ENCODE results near the gene NUAK2.

The NUAK2 gene

GRCh38 chr1:205274041-205274691 is 47.4 kb downstream of the NUAK2 start:
- H3K14ac ChIP-seq (ENCODE audit: low read length in 2 of 2) = no peak overlapping the region
- H3K9ac ChIP-seq (ENCODE audit: low read length) = no peak overlapping the region
- peak overlapping the region; percentile 46 for H3K27ac ChIP-seq (ENCODE audit: low read length, poor library complexity, severe bottlenecking)
- H3K27me3 ChIP-seq (ENCODE audit: control insufficient read depth in 1 of 2, insufficient read depth in 1 of 2, low read length in 2 of 2) = peaks cover 0 to 3% of the 10 kb centered on the region in 2 experiments
- no peak overlapping the region for H3K23ac ChIP-seq (ENCODE audit: low read length in 2 of 2)
- H3K4me1 ChIP-seq (ENCODE audit: control insufficient read depth, insufficient read depth, low read depth, low read length) = peaks cover 37% of the 10 kb centered on the region
- H3K9me3 ChIP-seq (ENCODE audit: control insufficient read depth, low read length) = no peaks in the 10 kb centered on the region
- H3K4me2 ChIP-seq (ENCODE audit: low read length, poor library complexity, severe bottlenecking) = no peak overlapping the region
- H3K79me1 ChIP-seq (replicated peaks; ENCODE audit: low read length, poor library complexity, severe bottlenecking) = no peaks in the 10 kb centered on the region
- peak overlapping the region in 1 of 2 experiments; percentile 33 for H2BK12ac ChIP-seq (ENCODE audit: low read length in 2 of 2)
- no peak overlapping the region for H2AFZ ChIP-seq (ENCODE audit: low read depth, low read length)
- 79% methylated on average over 8 of the region's 8 CpGs for WGBS
- H3K18ac ChIP-seq (ENCODE audit: low read depth in 1 of 2, low read length in 2 of 2) = peak overlapping the region in 1 of 2 experiments; percentile 21
- H4K8ac ChIP-seq (ENCODE audit: low read length) = no peak overlapping the region
- H2AK5ac ChIP-seq (ENCODE audit: low read length, severe bottlenecking) = peak overlapping the region; percentile 16
- H2BK120ac ChIP-seq (ENCODE audit: low read depth, low read length) = no peak overlapping the region
- H3K36me3 ChIP-seq (ENCODE audit: control insufficient read depth in 1 of 2, insufficient read depth in 2 of 2, low read depth in 1 of 2, low read length in 2 of 2) = peaks cover 5 to 18% of the 10 kb centered on the region in 2 experiments
- DNase-seq = no peak
- no peak overlapping the region for H2BK15ac ChIP-seq (ENCODE audit: low read depth, poor library complexity, severe bottlenecking)
- no peak overlapping the region for H3K4ac ChIP-seq (ENCODE audit: low read depth in 1 of 2, low read length in 2 of 2)
- no peak overlapping the region for H2BK5ac ChIP-seq (ENCODE audit: low read depth, low read length, poor library complexity, severe bottlenecking)
- no peak overlapping the region for H4K91ac ChIP-seq (ENCODE audit: low read length)
- no peak overlapping the region for H3K4me3 ChIP-seq (ENCODE audit: insufficient read depth in 1 of 2, low read depth in 1 of 2, low read length in 2 of 2)

- no peak overlapping the region for H4K91ac ChIP-seq (ENCODE audit: low read length)
- peak overlapping the region; percentile 1 for H2AK5ac ChIP-seq (ENCODE audit: low read length, severe bottlenecking)
- no peak overlapping the region for H3K4me2 ChIP-seq (ENCODE audit: low read length, poor library complexity, severe bottlenecking)
- no peak overlapping the region for H3K23ac ChIP-seq (ENCODE audit: low read length in 2 of 2)
- no peak overlapping the region for H4K8ac ChIP-seq (ENCODE audit: low read length)
- H2BK5ac ChIP-seq (ENCODE audit: low read depth, low read length, poor library complexity, severe bottlenecking) = no peak overlapping the region
- H2BK15ac ChIP-seq (ENCODE audit: low read depth, poor library complexity, severe bottlenecking) = no peak overlapping the region
- H2AFZ ChIP-seq (ENCODE audit: low read depth, low read length) = no peak overlapping the region
- no peak overlapping the region for H3K18ac ChIP-seq (ENCODE audit: low read depth in 1 of 2, low read length in 2 of 2)
- H3K4me1 ChIP-seq (ENCODE audit: control insufficient read depth, insufficient read depth, low read depth, low read length) = peaks cover 37% of the 10 kb centered on the region
- peaks cover 0 to 3% of the 10 kb centered on the region in 2 experiments for H3K27me3 ChIP-seq (ENCODE audit: control insufficient read depth in 1 of 2, insufficient read depth in 1 of 2, low read length in 2 of 2)
- no peak overlapping the region for H3K4ac ChIP-seq (ENCODE audit: low read depth in 1 of 2, low read length in 2 of 2)
- H3K9ac ChIP-seq (ENCODE audit: low read length) = no peak overlapping the region
- no peak overlapping the region for H2BK120ac ChIP-seq (ENCODE audit: low read depth, low read length)
- H3K27ac ChIP-seq (ENCODE audit: low read length, poor library complexity, severe bottlenecking) = peak overlapping the region; percentile 46
- DNase-seq = peak; percentile 76
- no peak overlapping the region for H2BK12ac ChIP-seq (ENCODE audit: low read length in 2 of 2)
- no peak overlapping the region for H3K4me3 ChIP-seq (ENCODE audit: insufficient read depth in 1 of 2, low read depth in 1 of 2, low read length in 2 of 2)
- no peaks in the 10 kb centered on the region for H3K9me3 ChIP-seq (ENCODE audit: control insufficient read depth, low read length)
- whole genome bisulfite sequencing = 9% methylated on average over 7 of the region's 7 CpGs
- H3K14ac ChIP-seq (ENCODE audit: low read length in 2 of 2) = no peak overlapping the region
- peaks cover 5 to 23% of the 10 kb centered on the region in 2 experiments for H3K36me3 ChIP-seq (ENCODE audit: control insufficient read depth in 1 of 2, insufficient read depth in 2 of 2, low read depth in 1 of 2, low read length in 2 of 2)
- no peaks in the 10 kb centered on the region for H3K79me1 ChIP-seq (replicated peaks; ENCODE audit: low read length, poor library complexity, severe bottlenecking)
Measured at GRCh38 chr1:205273551-205273982, 48.0 kb downstream of the NUAK2 start.

- Histone ChIP-seq H3K79me1 (replicated peaks; ENCODE audit: low read length, poor library complexity, severe bottlenecking) (no peaks in the 10 kb centered on the region), H3K27ac (ENCODE audit: low read length, poor library complexity, severe bottlenecking) (no peak overlapping the region), H4K91ac (ENCODE audit: low read length) (no peak overlapping the region), H2BK120ac (ENCODE audit: low read depth, low read length) (no peak overlapping the region), H4K8ac (ENCODE audit: low read length) (no peak overlapping the region), H3K4me2 (ENCODE audit: low read length, poor library complexity, severe bottlenecking) (no peak overlapping the region), H3K4ac (ENCODE audit: low read depth in 1 of 2, low read length in 2 of 2) (no peak overlapping the region), H2BK12ac (ENCODE audit: low read length in 2 of 2) (no peak overlapping the region), H3K4me1 (ENCODE audit: control insufficient read depth, insufficient read depth, low read depth, low read length) (peaks cover 37% of the 10 kb centered on the region), H3K18ac (ENCODE audit: low read depth in 1 of 2, low read length in 2 of 2) (no peak overlapping the region), H3K14ac (ENCODE audit: low read length in 2 of 2) (no peak overlapping the region), H2BK5ac (ENCODE audit: low read depth, low read length, poor library complexity, severe bottlenecking) (no peak overlapping the region), H3K23ac (ENCODE audit: low read length in 2 of 2) (no peak overlapping the region), H3K9me3 (ENCODE audit: control insufficient read depth, low read length) (no peaks in the 10 kb centered on the region), H3K27me3 (ENCODE audit: control insufficient read depth in 1 of 2, insufficient read depth in 1 of 2, low read length in 2 of 2) (no peaks in the 10 kb centered on the region), H2AK5ac (ENCODE audit: low read length, severe bottlenecking) (no peak overlapping the region), H3K9ac (ENCODE audit: low read length) (no peak overlapping the region), H2BK15ac (ENCODE audit: low read depth, poor library complexity, severe bottlenecking) (no peak overlapping the region), H3K36me3 (ENCODE audit: control insufficient read depth in 1 of 2, insufficient read depth in 2 of 2, low read depth in 1 of 2, low read length in 2 of 2) (peaks cover 5 to 23% of the 10 kb centered on the region in 2 experiments), H2AFZ (ENCODE audit: low read depth, low read length) (no peak overlapping the region), H3K4me3 (ENCODE audit: insufficient read depth in 1 of 2, low read depth in 1 of 2, low read length in 2 of 2) (no peak overlapping the region)
- 78% methylated on average over 1 of the region's 3 CpGs for whole genome bisulfite sequencing
- DNase-seq = no peak
Measured at GRCh38 chr1:205272536-205272935, 49.0 kb downstream of the NUAK2 start.

- no peak overlapping the region for H2AK5ac ChIP-seq (ENCODE audit: low read length, severe bottlenecking)
- H3K9me3 ChIP-seq (ENCODE audit: control insufficient read depth, low read length) = no peaks in the 10 kb centered on the region
- H4K91ac ChIP-seq (ENCODE audit: low read length) = no peak overlapping the region
- 97% methylated on average over 18 of the region's 18 CpGs for WGBS
- no peak overlapping the region for H3K27ac ChIP-seq (ENCODE audit: low read length, poor library complexity, severe bottlenecking)
- H3K9ac ChIP-seq (ENCODE audit: low read length) = no peak overlapping the region
- no peaks in the 10 kb centered on the region for H3K27me3 ChIP-seq (ENCODE audit: control insufficient read depth in 1 of 2, insufficient read depth in 1 of 2, low read length in 2 of 2)
- no peaks in the 10 kb centered on the region for H3K79me1 ChIP-seq (replicated peaks; ENCODE audit: low read length, poor library complexity, severe bottlenecking)
- H2BK120ac ChIP-seq (ENCODE audit: low read depth, low read length) = no peak overlapping the region
- peaks cover 37% of the 10 kb centered on the region for H3K4me1 ChIP-seq (ENCODE audit: control insufficient read depth, insufficient read depth, low read depth, low read length)
- no peak overlapping the region for H2BK12ac ChIP-seq (ENCODE audit: low read length in 2 of 2)
- no peak overlapping the region for H2BK15ac ChIP-seq (ENCODE audit: low read depth, poor library complexity, severe bottlenecking)
- H3K23ac ChIP-seq (ENCODE audit: low read length in 2 of 2) = no peak overlapping the region
- no peak overlapping the region for H4K8ac ChIP-seq (ENCODE audit: low read length)
- H2AFZ ChIP-seq (ENCODE audit: low read depth, low read length) = no peak overlapping the region
- no peak for DNase-seq
- H3K18ac ChIP-seq (ENCODE audit: low read depth in 1 of 2, low read length in 2 of 2) = no peak overlapping the region
- H3K4me3 ChIP-seq (ENCODE audit: insufficient read depth in 1 of 2, low read depth in 1 of 2, low read length in 2 of 2) = no peak overlapping the region
- H2BK5ac ChIP-seq (ENCODE audit: low read depth, low read length, poor library complexity, severe bottlenecking) = no peak overlapping the region
- H3K4ac ChIP-seq (ENCODE audit: low read depth in 1 of 2, low read length in 2 of 2) = no peak overlapping the region
- no peak overlapping the region for H3K4me2 ChIP-seq (ENCODE audit: low read length, poor library complexity, severe bottlenecking)
- H3K14ac ChIP-seq (ENCODE audit: low read length in 2 of 2) = no peak overlapping the region
- peaks cover 5 to 23% of the 10 kb centered on the region in 2 experiments for H3K36me3 ChIP-seq (ENCODE audit: control insufficient read depth in 1 of 2, insufficient read depth in 2 of 2, low read depth in 1 of 2, low read length in 2 of 2)
Measured at GRCh38 chr1:205271745-205272144, 49.8 kb downstream of the NUAK2 start.
